Glomerular visceral epithelial cell (primary cell): Measurements from ENCODE around the gene SELENOO.
A peak's percentile ranks its signal among the peaks of the same experiment; 100 is the strongest.

Experiments used
- DNase-seq: peaks from one replicate; pipeline ENCODE4 v3.0.0-alpha.2; 2016; ENCODE audit errors: extremely low spot score

Gene SELENOO

GRCh38 chr22:50216684-50217520 is 16.1 kb downstream of the SELENOO start:
- DNase-seq: no peak

- no peak for DNase-seq
These were observed 16.8 kb downstream of the SELENOO start for GRCh38 chr22:50217543-50218152.

GRCh38 chr22:50218153-50218995 is 17.6 kb downstream of the SELENOO start:
- no peak for DNase-seq

DNA sequence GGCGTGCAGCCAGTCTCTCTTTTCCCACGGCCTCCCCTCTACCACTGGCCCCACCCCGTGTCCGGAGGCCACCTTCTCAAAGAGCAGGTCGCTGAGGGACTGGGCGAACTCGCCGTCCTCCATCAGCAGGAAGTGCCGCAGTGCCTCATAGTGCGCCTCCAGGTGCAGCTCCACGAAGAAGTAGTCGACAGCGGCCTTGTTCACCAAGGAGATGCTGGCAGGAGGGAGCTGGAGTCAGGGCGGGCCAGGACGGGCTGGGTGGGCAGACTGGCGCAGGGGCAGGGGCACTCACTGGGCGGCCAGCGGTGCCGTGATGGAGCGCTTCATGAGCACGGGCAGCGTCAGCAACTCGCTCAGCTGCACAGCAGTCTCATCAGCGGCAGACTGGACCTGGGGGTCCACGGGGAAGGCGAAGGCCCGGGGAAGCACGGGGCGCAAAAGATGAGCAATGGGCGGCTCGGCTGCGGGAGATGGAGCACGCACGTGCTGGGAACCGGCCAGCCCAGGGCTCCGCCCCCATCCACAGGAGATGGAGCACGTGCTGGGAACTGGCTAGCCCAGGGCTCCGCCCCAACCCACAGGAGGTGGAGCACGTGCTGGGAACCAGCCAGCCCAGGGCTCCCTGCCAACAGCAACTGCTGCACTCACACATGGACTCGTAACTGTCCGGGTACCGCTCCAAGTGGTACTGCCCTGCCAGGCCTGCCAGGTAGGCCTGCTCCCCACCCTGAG is 18.4 kb downstream of the SELENOO start:
- peak; percentile 55 for DNase-seq

GRCh38 chr22:50219800-50220602 is 19.2 kb downstream of the SELENOO start:
- no peak for DNase-seq

GRCh38 chr22:50220603-50221409 is 20.0 kb downstream of the SELENOO start:
- DNase-seq: no peak

- DNase-seq: no peak
These were observed 20.8 kb downstream of the SELENOO start for GRCh38 chr22:50221410-50222300.

DNA sequence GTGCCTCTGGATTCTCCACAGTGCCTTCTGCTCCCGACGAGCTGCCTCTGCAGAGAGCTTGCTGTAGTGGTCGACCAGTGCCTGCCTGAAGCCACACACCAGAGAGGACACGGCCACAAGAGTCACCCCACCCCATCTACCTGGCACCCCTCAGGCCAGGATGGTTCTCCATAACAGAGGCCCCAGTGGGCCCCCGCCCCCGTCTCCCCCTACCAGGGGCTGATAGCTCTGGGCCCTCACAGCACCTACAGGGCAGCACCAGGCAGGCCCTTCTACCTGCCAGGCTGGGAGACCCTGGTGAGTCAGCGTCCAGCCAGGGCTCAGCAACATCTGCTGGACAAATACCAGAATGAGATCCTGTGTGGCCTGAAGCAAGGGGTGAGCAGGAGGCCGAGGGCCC is 21.7 kb downstream of the SELENOO start:
- no peak for DNase-seq

GRCh38 chr22:50224071-50224470 is 23.3 kb downstream of the SELENOO start:
- DNase-seq: no peak

GRCh38 chr22:50225200-50225969 is 24.6 kb downstream of the SELENOO start:
- no peak for DNase-seq

- no peak for DNase-seq
These were observed 25.5 kb downstream of the SELENOO start for GRCh38 chr22:50226063-50226874.

- no peak for DNase-seq
These were observed 26.0 kb downstream of the SELENOO start for GRCh38 chr22:50226875-50227165.

DNA sequence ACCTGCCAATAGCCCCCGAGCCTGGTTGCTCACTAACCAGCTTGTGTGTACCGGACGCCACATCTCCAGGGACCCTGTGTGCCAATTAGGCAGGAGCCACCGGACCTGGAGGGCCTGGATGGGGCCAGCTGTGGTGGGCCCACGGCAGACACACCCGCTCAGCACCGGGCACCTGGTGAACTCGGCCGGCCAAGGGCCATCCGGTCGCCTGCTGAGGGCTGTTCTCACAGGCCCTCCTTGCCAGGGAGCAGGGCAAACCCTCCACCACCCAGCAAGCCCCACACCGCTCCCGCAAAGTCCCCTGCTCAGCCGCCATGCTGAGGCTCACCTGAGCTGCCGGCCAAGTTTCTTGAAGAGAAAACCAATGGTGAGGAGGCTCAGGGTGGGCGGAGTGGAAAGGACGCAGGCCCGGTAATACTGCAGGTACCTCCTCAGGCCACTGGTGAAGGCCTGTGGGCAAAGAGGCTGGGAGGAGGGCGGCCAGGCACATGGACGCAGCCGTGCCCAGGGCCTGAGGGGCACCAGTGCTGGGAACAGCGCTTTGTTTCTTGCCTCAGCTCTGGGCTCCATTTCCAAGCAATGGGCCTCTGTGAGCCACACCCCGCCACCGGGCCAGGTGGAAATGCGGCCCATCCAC is 26.9 kb downstream of the SELENOO start:
- DNase-seq: no peak

- no peak for DNase-seq
These were observed 27.6 kb downstream of the SELENOO start for GRCh38 chr22:50228366-50228765.

GRCh38 chr22:50229370-50229769 is 28.6 kb downstream of the SELENOO start:
- DNase-seq: no peak

DNA sequence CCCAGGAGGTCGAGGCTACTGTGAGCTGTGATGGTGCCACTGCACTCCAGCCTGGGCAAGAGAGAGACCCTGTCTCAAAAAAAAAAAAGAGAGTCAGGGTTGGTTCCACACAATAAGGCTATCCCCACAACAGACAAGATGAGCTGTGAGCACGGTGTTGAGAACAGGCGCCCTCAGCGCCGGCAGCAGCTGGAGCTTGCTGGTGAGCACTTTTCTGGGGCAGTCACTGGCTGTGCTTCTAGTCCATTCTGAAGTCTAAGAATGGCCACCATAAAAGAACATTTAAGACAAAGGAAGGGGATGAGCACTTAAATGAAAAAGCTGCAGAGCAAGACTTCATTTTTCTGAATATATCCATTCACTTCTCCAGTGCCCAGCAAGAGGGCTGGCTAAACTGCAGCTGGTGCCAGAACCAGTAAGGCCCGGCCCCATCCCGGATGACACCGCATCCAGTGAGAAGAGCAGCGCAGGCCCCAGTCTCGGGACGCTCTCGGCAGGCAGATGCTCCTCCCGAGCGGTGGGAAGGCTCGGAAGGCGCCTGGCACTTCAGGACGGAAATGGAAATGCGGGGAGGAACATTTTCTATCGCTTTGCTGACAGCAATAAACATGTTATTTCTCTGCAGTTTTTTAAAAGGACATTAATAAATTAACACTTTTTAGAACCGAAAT is 31.8 kb downstream of the SELENOO start:
- DNase-seq: no peak

DNA sequence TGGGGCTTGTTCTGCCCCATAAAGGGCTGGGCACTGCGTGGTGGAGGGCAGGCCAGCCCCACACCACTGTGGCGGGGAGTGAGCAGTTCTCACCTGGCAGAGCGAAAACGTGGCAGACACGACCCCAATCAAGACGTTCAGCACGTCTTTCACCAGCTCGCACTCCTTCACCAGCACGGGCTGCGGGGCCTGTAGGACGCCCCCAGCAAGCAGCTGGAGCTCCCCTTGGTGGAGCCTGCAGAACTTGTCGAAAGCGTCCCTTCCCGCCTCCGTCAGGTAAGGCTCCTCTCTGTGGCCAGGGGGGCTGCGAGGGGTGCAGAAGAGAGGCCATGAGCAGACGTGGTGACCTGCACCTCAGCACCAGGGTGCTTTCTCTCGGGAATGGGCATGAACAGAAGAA is 32.4 kb downstream of the SELENOO start:
- no peak for DNase-seq
